Activated T-cell treated with anti-CD3 and anti-CD28 coated beads, Interleukin-2, amount 50 U/mL, for 4 hours (primary cell): ENCODE results near the gene CDK5R1. TPM values are rescaled to one million over a fixed set of nuclear protein-coding genes. Genes with fewer than 3 reads are reported as not detected.

Experiments used
- ATAC-seq, 2 donors: fragments of 200-7000 bp; cut with Tn5 transposase; one replicate each; pipeline ENCODE4 v1.10.0; 2021
- DNase-seq: peaks from one replicate; pipeline ENCODE4 v3.0.0-alpha.2; 2020
- H3K27me3 Mint-ChIP-seq: one replicate; pipeline ENCODE4 v1.8.0; 2021; ENCODE audit warnings: low read depth, mixed read lengths
- H3K36me3 Mint-ChIP-seq: one replicate; pipeline ENCODE4 v1.8.0; 2022; ENCODE audit warnings: mixed read lengths; ENCODE audit not compliant: insufficient read depth
- H3K4me1 Mint-ChIP-seq: one replicate; pipeline ENCODE4 v1.8.0; 2021; ENCODE audit warnings: low read depth, mixed read lengths
- H3K4me3 Mint-ChIP-seq: one replicate; pipeline ENCODE4 v1.8.0; 2021; ENCODE audit warnings: mild to moderate bottlenecking, moderate library complexity, mixed read lengths
- H3K9me3 Mint-ChIP-seq: one replicate; pipeline ENCODE4 v1.8.0; 2021; ENCODE audit warnings: mixed read lengths
- total RNA-seq, 3 donors: library from RNA; stranded (reverse); gene quantifications; one replicate each; pipeline ENCODE4 v1.2.1, GENCODE V29; 2021

Gene CDK5R1
- total RNA-seq, 3 donors from 2014 or later = 14.8 to 20.9 (median 15.7) TPM

- no peaks in the 10 kb centered on the region for H3K27me3 Mint-ChIP-seq
- no peaks in the 10 kb centered on the region for H3K9me3 Mint-ChIP-seq
- H3K4me3 Mint-ChIP-seq = no peak overlapping the region
- ATAC-seq (peak; percentile 78), DNase-seq (no peak)
- peaks cover 30% of the 10 kb centered on the region for H3K4me1 Mint-ChIP-seq
- H3K36me3 Mint-ChIP-seq = peaks cover 50% of the 10 kb centered on the region
These were observed 28.4 kb upstream of the CDK5R1 start for GRCh38 chr17:32458371-32458770.

- DNase-seq = no peak
- Mint-ChIP-seq H3K4me1 (peaks cover 30% of the 10 kb centered on the region), H3K9me3 (no peaks in the 10 kb centered on the region), H3K4me3 (no peak overlapping the region), H3K27me3 (no peaks in the 10 kb centered on the region), H3K36me3 (peaks cover 46% of the 10 kb centered on the region)
- no peak for ATAC-seq
These were observed 26.7 kb upstream of the CDK5R1 start for GRCh38 chr17:32460054-32460453.

GRCh38 chr17:32461498-32461852 is 25.3 kb upstream of the CDK5R1 start:
- ATAC-seq (peak in 1 of 2 donors; percentile 9), DNase-seq (no peak)
- Mint-ChIP-seq H3K36me3 (peaks cover 45% of the 10 kb centered on the region), H3K27me3 (no peaks in the 10 kb centered on the region), H3K4me3 (no peak overlapping the region), H3K4me1 (peaks cover 30% of the 10 kb centered on the region), H3K9me3 (no peaks in the 10 kb centered on the region)

GRCh38 chr17:32461853-32462617 is 24.8 kb upstream of the CDK5R1 start:
- Mint-ChIP-seq H3K9me3 (no peaks in the 10 kb centered on the region), H3K27me3 (no peaks in the 10 kb centered on the region), H3K36me3 (peaks cover 45% of the 10 kb centered on the region), H3K4me3 (no peak overlapping the region), H3K4me1 (peaks cover 30% of the 10 kb centered on the region)
- ATAC-seq (peak; percentile 60 to 71), DNase-seq (peak; percentile 60)

- peaks cover 47% of the 10 kb centered on the region for H3K36me3 Mint-ChIP-seq
- no peak for ATAC-seq
- no peaks in the 10 kb centered on the region for H3K27me3 Mint-ChIP-seq
- H3K4me3 Mint-ChIP-seq = no peak overlapping the region
- H3K9me3 Mint-ChIP-seq = no peaks in the 10 kb centered on the region
- peaks cover 21% of the 10 kb centered on the region for H3K4me1 Mint-ChIP-seq
- no peak for DNase-seq
These were observed 23.5 kb upstream of the CDK5R1 start for GRCh38 chr17:32463304-32463703.

GRCh38 chr17:32464374-32464773 is 22.4 kb upstream of the CDK5R1 start:
- Mint-ChIP-seq H3K27me3 (no peaks in the 10 kb centered on the region), H3K4me1 (peaks cover 15% of the 10 kb centered on the region), H3K4me3 (no peak overlapping the region), H3K36me3 (peaks cover 45% of the 10 kb centered on the region), H3K9me3 (no peaks in the 10 kb centered on the region)
- no peak for ATAC-seq
- no peak for DNase-seq

- no peak overlapping the region for H3K4me3 Mint-ChIP-seq
- peaks cover 2% of the 10 kb centered on the region for H3K4me1 Mint-ChIP-seq
- no peaks in the 10 kb centered on the region for H3K9me3 Mint-ChIP-seq
- no peaks in the 10 kb centered on the region for H3K27me3 Mint-ChIP-seq
- peaks cover 43% of the 10 kb centered on the region for H3K36me3 Mint-ChIP-seq
- no peak for ATAC-seq
- DNase-seq = no peak
These were observed 18.8 kb upstream of the CDK5R1 start for GRCh38 chr17:32467949-32468348.

GRCh38 chr17:32470405-32471167 is 16.2 kb upstream of the CDK5R1 start:
- no peak for ATAC-seq
- peaks cover 56% of the 10 kb centered on the region for H3K36me3 Mint-ChIP-seq

GRCh38 chr17:32471652-32472051 is 15.1 kb upstream of the CDK5R1 start:
- Mint-ChIP-seq H3K36me3 (peaks cover 56% of the 10 kb centered on the region), H3K27me3 (no peaks in the 10 kb centered on the region), H3K4me3 (no peak overlapping the region), H3K4me1 (peaks cover 8% of the 10 kb centered on the region), H3K9me3 (no peaks in the 10 kb centered on the region)
- no peak for DNase-seq
- ATAC-seq = no peak

More at GRCh38 chr17:32470405-32471167, 16.2 kb upstream of the CDK5R1 start:
- Mint-ChIP-seq H3K27me3 (no peaks in the 10 kb centered on the region), H3K4me1 (peaks cover 10% of the 10 kb centered on the region), H3K4me3 (no peak overlapping the region), H3K9me3 (no peaks in the 10 kb centered on the region)
- no peak for DNase-seq

GRCh38 chr17:32475258-32475657 is 11.5 kb upstream of the CDK5R1 start:
- no peak for DNase-seq
- H3K9me3 Mint-ChIP-seq = no peaks in the 10 kb centered on the region
- peaks cover 61% of the 10 kb centered on the region for H3K36me3 Mint-ChIP-seq
- no peak for ATAC-seq
- H3K27me3 Mint-ChIP-seq = no peaks in the 10 kb centered on the region
- peaks cover 8% of the 10 kb centered on the region for H3K4me1 Mint-ChIP-seq
- no peak overlapping the region for H3K4me3 Mint-ChIP-seq

GRCh38 chr17:32477220-32477619 is 9.6 kb upstream of the CDK5R1 start:
- ATAC-seq (no peak), DNase-seq (no peak)
- Mint-ChIP-seq H3K36me3 (peaks cover 61% of the 10 kb centered on the region), H3K4me1 (peaks cover 8% of the 10 kb centered on the region), H3K9me3 (no peaks in the 10 kb centered on the region), H3K27me3 (no peaks in the 10 kb centered on the region), H3K4me3 (no peak overlapping the region)

GRCh38 chr17:32479074-32479617 is 7.6 kb upstream of the CDK5R1 start:
- Mint-ChIP-seq H3K9me3 (no peaks in the 10 kb centered on the region), H3K27me3 (no peaks in the 10 kb centered on the region), H3K36me3 (peaks cover 56% of the 10 kb centered on the region), H3K4me1 (peaks cover 11% of the 10 kb centered on the region), H3K4me3 (no peak overlapping the region)
- DNase-seq = no peak
- ATAC-seq = no peak

- H3K27me3 Mint-ChIP-seq = no peaks in the 10 kb centered on the region
- H3K4me3 Mint-ChIP-seq = no peak overlapping the region
- ATAC-seq = no peak
- H3K36me3 Mint-ChIP-seq = peaks cover 41% of the 10 kb centered on the region
- DNase-seq = no peak
- H3K4me1 Mint-ChIP-seq = peaks cover 4% of the 10 kb centered on the region
- H3K9me3 Mint-ChIP-seq = no peaks in the 10 kb centered on the region
These were observed 5.6 kb upstream of the CDK5R1 start for GRCh38 chr17:32481193-32481592.

- no peaks in the 10 kb centered on the region for H3K27me3 Mint-ChIP-seq
- H3K9me3 Mint-ChIP-seq = no peaks in the 10 kb centered on the region
- ATAC-seq (no peak), DNase-seq (no peak)
- peaks cover 29% of the 10 kb centered on the region for H3K36me3 Mint-ChIP-seq
- peaks cover 7% of the 10 kb centered on the region for H3K4me1 Mint-ChIP-seq
- no peak overlapping the region for H3K4me3 Mint-ChIP-seq
These were observed 4.0 kb upstream of the CDK5R1 start for GRCh38 chr17:32482568-32483320.
